ENCODE results near the gene DOCK4. TPM values are rescaled to one million over a fixed set of nuclear protein-coding genes. Genes with fewer than 3 reads are reported as not detected.

DOCK4 gene
- polyA plus RNA-seq, 1 donor (not counting 4 experiments of a cell fraction or from before 2014, with no cell fraction given): 13.9 TPM

DNA sequence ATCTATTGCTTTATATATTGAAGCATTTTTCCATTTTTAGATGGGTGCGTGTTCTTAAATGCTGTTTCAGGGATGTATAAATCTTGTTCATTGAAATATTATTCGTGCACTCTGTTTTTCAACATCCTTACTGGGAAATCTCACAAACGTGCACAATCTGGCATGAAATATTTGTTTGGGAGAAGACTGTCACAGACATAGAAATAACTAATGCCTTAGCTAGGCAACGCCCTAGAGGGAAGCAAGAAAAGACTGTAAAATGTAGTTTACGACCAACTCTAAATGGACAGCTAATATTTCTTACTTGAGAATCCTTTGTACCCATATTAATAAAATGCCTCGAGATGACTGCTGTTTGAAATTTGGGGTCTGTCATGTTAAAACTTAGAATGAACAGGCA is 8.9 kb downstream of the DOCK4 start:
- no peaks in the 10 kb centered on the region for H3K36me3 ChIP-seq (ENCODE audit: control insufficient read depth in 2 of 2, extremely low read depth in 1 of 2, insufficient read depth in 2 of 2, low read length in 2 of 2)
- no peak overlapping the region for H2AFZ ChIP-seq (ENCODE audit: control insufficient read depth, low read length)
- no peaks in the 10 kb centered on the region for H4K20me1 ChIP-seq (ENCODE audit: control insufficient read depth, extremely low read depth, insufficient read depth, low read length)
- FAIRE-seq: no peak
- H3K4me2 ChIP-seq (ENCODE audit: control insufficient read depth, extremely low read depth, insufficient read depth, low read depth, low read length): no peak overlapping the region
- no peak overlapping the region for H3K27ac ChIP-seq (ENCODE audit: control insufficient read depth, insufficient read depth, low read length)
- no peak overlapping the region for H3K4me3 ChIP-seq (ENCODE audit: control insufficient read depth in 2 of 3, extremely low read depth in 1 of 3, insufficient read depth in 2 of 3, low read depth in 1 of 3, low read length in 3 of 3)
- dilution Hi-C loops (cut with MboI; ENCODE audit: extremely low pct_ligation_motif_present, low sequenced_read_pairs): no loop called here
- TF ChIP-seq, protein P1, sequence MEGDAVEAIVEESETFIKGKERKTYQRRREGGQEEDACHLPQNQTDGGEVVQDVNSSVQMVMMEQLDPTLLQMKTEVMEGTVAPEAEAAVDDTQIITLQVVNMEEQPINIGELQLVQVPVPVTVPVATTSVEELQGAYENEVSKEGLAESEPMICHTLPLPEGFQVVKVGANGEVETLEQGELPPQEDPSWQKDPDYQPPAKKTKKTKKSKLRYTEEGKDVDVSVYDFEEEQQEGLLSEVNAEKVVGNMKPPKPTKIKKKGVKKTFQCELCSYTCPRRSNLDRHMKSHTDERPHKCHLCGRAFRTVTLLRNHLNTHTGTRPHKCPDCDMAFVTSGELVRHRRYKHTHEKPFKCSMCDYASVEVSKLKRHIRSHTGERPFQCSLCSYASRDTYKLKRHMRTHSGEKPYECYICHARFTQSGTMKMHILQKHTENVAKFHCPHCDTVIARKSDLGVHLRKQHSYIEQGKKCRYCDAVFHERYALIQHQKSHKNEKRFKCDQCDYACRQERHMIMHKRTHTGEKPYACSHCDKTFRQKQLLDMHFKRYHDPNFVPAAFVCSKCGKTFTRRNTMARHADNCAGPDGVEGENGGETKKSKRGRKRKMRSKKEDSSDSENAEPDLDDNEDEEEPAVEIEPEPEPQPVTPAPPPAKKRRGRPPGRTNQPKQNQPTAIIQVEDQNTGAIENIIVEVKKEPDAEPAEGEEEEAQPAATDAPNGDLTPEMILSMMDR (optimal IDR thresholded peaks at IDR 0.05 in 1 of 3, IDR thresholded peaks at IDR 0.05 in 1 of 3, conservative IDR thresholded peaks at IDR 0.05 in 1 of 3; ENCODE audit: extremely low read depth in 1 of 3, insufficient read depth in 2 of 3, low read length in 3 of 3): no peak
- no peak for TF ChIP-seq EZH2 (IDR thresholded peaks at IDR 0.05; ENCODE audit: low read length)
- H3K4me1 ChIP-seq (ENCODE audit: control insufficient read depth, extremely low read depth, insufficient read depth, low read length): peaks cover 39% of the 10 kb centered on the region
- peaks cover 80% of the 10 kb centered on the region for H3K79me2 ChIP-seq (ENCODE audit: control insufficient read depth, insufficient read depth, low read length)
- no peaks in the 10 kb centered on the region for H3K9me1 ChIP-seq (ENCODE audit: control insufficient read depth, extremely low read depth, insufficient read depth, low read length)
- no peak overlapping the region for H3K9ac ChIP-seq (ENCODE audit: control insufficient read depth, extremely low read depth, insufficient read depth, low read length)
- H3K27me3 ChIP-seq (ENCODE audit: control insufficient read depth, extremely low read depth, insufficient read depth, low read length): no peaks in the 10 kb centered on the region
- no peaks in the 10 kb centered on the region for H3K9me3 ChIP-seq (ENCODE audit: control insufficient read depth, low read depth, low read length)
- no peak for DNase-seq (ENCODE audit: low read depth, low spot score)

DNA sequence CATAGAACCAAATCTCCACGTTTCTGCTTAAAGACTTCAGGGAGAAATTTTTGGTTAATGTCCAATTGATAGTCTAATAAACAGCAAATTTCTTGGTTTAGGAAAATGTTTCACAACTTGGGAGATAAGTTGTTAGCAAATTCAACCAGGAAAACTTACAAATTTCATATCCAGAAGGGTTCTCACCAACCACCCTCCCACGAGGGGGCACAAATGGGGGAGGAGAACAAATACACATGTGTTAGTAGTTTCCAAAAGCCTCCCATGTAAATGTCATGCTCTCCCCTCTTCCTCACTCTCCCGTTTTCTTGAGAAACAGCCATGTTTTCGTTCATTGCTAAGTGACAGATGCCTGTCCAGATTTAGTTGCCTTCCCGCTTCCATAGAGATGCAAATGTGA is 10.5 kb downstream of the DOCK4 start:
- Histone ChIP-seq H3K4me3 (ENCODE audit: control insufficient read depth in 2 of 3, extremely low read depth in 1 of 3, insufficient read depth in 2 of 3, low read depth in 1 of 3, low read length in 3 of 3) (no peak overlapping the region), H3K27me3 (ENCODE audit: control insufficient read depth, extremely low read depth, insufficient read depth, low read length) (no peaks in the 10 kb centered on the region), H3K9ac (ENCODE audit: control insufficient read depth, extremely low read depth, insufficient read depth, low read length) (no peak overlapping the region), H3K4me2 (ENCODE audit: control insufficient read depth, extremely low read depth, insufficient read depth, low read depth, low read length) (no peak overlapping the region), H2AFZ (ENCODE audit: control insufficient read depth, low read length) (no peak overlapping the region), H4K20me1 (ENCODE audit: control insufficient read depth, extremely low read depth, insufficient read depth, low read length) (no peaks in the 10 kb centered on the region), H3K27ac (ENCODE audit: control insufficient read depth, insufficient read depth, low read length) (no peak overlapping the region), H3K4me1 (ENCODE audit: control insufficient read depth, extremely low read depth, insufficient read depth, low read length) (peaks cover 33% of the 10 kb centered on the region), H3K36me3 (ENCODE audit: control insufficient read depth in 2 of 2, extremely low read depth in 1 of 2, insufficient read depth in 2 of 2, low read length in 2 of 2) (no peaks in the 10 kb centered on the region), H3K9me1 (ENCODE audit: control insufficient read depth, extremely low read depth, insufficient read depth, low read length) (no peaks in the 10 kb centered on the region), H3K79me2 (ENCODE audit: control insufficient read depth, insufficient read depth, low read length) (peaks cover 78% of the 10 kb centered on the region), H3K9me3 (ENCODE audit: control insufficient read depth, low read depth, low read length) (no peaks in the 10 kb centered on the region)
- no peak for TF ChIP-seq EZH2 (IDR thresholded peaks at IDR 0.05; ENCODE audit: low read length)
- TF ChIP-seq, protein P1 (optimal IDR thresholded peaks at IDR 0.05 in 1 of 3, IDR thresholded peaks at IDR 0.05 in 1 of 3, conservative IDR thresholded peaks at IDR 0.05 in 1 of 3; ENCODE audit: extremely low read depth in 1 of 3, insufficient read depth in 2 of 3, low read length in 3 of 3): no peak
- dilution Hi-C loops (cut with MboI; ENCODE audit: extremely low pct_ligation_motif_present, low sequenced_read_pairs): no loop called here
- FAIRE-seq (peak; percentile 17), DNase-seq (ENCODE audit: low read depth, low spot score) (no peak)
